ENCODE data around the gene NUMA1. TPM values are rescaled to one million over a fixed set of nuclear protein-coding genes. Genes with fewer than 3 reads are reported as not detected.

NUMA1 gene
- total RNA-seq, 1 experiment from 2014 or later, result 267 TPM

DNA sequence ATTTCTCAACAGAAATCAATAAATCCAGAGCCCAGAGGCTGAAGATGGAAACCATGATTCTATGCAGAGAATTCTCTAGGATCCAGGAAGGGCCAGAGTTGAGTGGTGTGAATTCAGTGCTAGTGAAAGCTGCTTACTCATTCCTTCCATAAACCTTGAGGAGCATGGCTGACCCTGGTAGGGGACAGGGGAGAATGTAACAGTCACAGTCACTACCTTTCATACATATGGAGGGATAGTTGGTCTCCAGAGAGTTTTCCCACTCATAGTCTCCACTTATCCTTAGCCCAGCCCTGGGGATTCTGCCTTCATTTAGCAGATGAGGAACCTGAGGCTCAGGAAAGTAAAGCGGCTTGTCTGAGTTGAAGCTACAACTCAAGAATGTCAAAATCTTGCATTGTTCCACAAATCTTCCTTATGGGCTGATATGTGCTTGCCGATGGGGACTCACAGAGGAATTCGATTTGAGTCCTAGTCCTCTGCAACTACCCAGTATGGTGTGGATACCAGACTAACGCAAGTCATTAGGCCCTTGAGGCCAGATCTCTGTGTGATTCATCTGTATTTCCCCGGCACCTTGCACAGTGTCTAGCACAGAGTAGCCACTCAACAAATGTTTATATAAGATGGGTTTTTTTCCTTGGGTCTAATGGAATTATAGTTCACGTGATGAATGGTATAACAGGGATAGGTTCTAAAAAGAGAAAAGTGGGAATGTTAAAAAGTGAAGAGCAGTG is 35.8 kb upstream of the NUMA1 start:
- peaks cover 10% of the 10 kb centered on the region; the same call in 1 of the 2 replicates for H3F3A ChIP-seq (ENCODE audit: insufficient read depth, low read depth)
- no peak for DNase-seq
- no peaks in the 10 kb centered on the region for H3K9me3 ChIP-seq (ENCODE audit: insufficient read depth, low read depth)
- no peak overlapping the region for H3K4me2 ChIP-seq
- no TSS peak for BruUV-seq (replicated peaks)
- TF ChIP-seq, protein P1, sequence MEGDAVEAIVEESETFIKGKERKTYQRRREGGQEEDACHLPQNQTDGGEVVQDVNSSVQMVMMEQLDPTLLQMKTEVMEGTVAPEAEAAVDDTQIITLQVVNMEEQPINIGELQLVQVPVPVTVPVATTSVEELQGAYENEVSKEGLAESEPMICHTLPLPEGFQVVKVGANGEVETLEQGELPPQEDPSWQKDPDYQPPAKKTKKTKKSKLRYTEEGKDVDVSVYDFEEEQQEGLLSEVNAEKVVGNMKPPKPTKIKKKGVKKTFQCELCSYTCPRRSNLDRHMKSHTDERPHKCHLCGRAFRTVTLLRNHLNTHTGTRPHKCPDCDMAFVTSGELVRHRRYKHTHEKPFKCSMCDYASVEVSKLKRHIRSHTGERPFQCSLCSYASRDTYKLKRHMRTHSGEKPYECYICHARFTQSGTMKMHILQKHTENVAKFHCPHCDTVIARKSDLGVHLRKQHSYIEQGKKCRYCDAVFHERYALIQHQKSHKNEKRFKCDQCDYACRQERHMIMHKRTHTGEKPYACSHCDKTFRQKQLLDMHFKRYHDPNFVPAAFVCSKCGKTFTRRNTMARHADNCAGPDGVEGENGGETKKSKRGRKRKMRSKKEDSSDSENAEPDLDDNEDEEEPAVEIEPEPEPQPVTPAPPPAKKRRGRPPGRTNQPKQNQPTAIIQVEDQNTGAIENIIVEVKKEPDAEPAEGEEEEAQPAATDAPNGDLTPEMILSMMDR (conservative IDR thresholded peaks at IDR 0.05), result no peak
- TF ChIP-seq EZH2 (IDR thresholded peaks at IDR 0.05; ENCODE audit: low read depth), result no peak
- 0 out of 2 replicates have a peak, but pooled peaks cover 1% of the 10 kb centered on the region for H3K79me2 ChIP-seq (ENCODE audit: low read depth)
- H3K27me3 ChIP-seq (ENCODE audit: insufficient read depth, low read depth), result no peaks in the 10 kb centered on the region
- ChIA-PET CTCF (interaction anchor here (0.6 kb wide), 1 partner anchor 326 kb away, joined by 6 read pairs; no protein-coding TSS in a partner anchor), POLR2A (ENCODE audit: unreplicated experiment) (interaction anchor here (0.7 kb wide), 1 partner anchor 82 kb away, joined by 6 read pairs; no protein-coding TSS in a partner anchor)
- intact Hi-C loops (cut with micrococcal nuclease; ENCODE audit: unreplicated experiment), result no loop called here
- no peaks in the 10 kb centered on the region for H4K20me1 ChIP-seq (ENCODE audit: insufficient read depth)
- H3K4me3 ChIP-seq, result no peak overlapping the region
- peaks cover 12% of the 10 kb centered on the region for H3K4me1 ChIP-seq (replicated peaks; ENCODE audit: insufficient read depth)
- H3K9me2 ChIP-seq (ENCODE audit: insufficient read depth), result 0 out of 2 replicates have a peak, but pooled peaks cover 3% of the 10 kb centered on the region
- no peak overlapping the region for H3K27ac ChIP-seq
- H3K36me3 ChIP-seq (ENCODE audit: low read depth), result no peaks in the 10 kb centered on the region
- H2AFZ ChIP-seq, result no peak overlapping the region

DNA sequence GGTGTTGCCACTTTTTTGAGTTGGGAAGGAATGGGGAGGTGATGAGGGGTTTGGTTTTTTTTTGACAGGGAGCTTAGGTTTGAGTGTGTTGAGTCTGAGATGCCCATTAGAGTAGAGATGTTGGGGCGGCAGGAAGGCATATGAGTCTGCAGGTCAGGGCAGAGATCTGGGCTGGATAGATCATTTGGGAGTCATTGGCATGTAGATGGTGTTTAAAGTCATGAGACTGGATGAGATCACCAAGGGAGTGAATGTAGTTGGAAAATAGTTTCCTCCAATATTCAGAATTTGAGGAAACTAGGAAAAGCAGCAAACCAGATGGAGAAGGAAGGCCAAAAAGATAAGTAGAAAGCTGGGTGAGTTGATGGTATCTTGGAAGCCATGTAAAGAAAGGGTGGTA is 34.2 kb upstream of the NUMA1 start:
- intact Hi-C loops (cut with micrococcal nuclease; ENCODE audit: unreplicated experiment), result no loop called here
- CTCF ChIA-PET, result no interaction called here

DNA sequence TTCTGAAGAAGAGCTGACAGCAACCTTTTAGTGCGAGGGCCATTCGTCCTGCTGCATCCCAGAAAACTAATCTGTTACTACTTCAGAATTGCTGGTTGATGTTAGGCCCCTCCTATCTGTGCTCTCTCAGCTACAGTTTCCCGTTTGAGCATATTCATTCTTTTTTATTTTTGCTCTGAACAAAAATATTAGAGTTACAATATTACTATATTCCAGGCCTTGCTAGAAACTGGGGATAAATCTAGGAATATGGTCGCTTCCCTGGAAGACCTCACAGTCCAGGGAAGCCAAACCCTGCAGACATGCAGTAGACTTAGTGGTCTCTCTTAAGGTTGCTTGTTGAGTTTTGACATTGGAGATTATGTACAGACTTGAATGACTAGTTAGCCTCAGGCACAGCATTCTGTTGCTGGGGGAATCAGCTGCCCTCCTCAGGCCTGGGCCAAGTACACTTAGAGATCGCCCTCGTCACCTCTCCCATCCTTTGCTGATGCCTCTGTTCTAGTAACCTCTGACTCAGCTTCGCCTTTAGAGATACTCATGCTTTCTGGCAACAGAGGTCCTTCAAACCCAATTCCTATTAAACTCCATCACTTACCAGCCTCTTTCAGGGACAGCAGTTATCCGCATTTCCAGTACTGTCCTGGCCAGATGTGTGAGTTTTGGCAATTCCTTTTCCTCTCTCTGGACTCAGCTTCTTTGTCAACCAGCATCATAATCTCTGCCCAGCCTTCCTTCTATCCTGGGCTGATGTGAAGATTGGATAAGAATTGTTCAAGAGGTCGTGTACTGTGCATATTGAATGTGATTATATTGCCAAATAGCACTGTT is 32.9 kb upstream of the NUMA1 start:
- no peak for TF ChIP-seq EZH2 (IDR thresholded peaks at IDR 0.05; ENCODE audit: low read depth)
- TF ChIP-seq, protein P1 (conservative IDR thresholded peaks at IDR 0.05), result no peak
- POLR2A ChIA-PET (ENCODE audit: unreplicated experiment), result interaction anchor here (0.5 to 1.2 kb wide), 3 partner anchors 78 to 529 kb away, joined by 3 to 6 read pairs (median 4); no protein-coding TSS in a partner anchor
- Histone ChIP-seq H3K79me2 (ENCODE audit: low read depth) (0 out of 2 replicates have a peak, but pooled peaks cover 4% of the 10 kb centered on the region), H2AFZ (peak overlapping the region; percentile 87), H3K4me3 (peak overlapping the region; percentile 56), H3K36me3 (ENCODE audit: low read depth) (no peaks in the 10 kb centered on the region), H3K9me2 (ENCODE audit: insufficient read depth) (no peaks in the 10 kb centered on the region), H3K27ac (peak overlapping the region; percentile 70), H3F3A (ENCODE audit: insufficient read depth, low read depth) (peaks cover 10% of the 10 kb centered on the region; the same call in 1 of the 2 replicates), H3K9me3 (ENCODE audit: insufficient read depth, low read depth) (no peaks in the 10 kb centered on the region), H4K20me1 (ENCODE audit: insufficient read depth) (no peaks in the 10 kb centered on the region), H3K4me2 (peak overlapping the region; percentile 88), H3K27me3 (ENCODE audit: insufficient read depth, low read depth) (no peaks in the 10 kb centered on the region), H3K4me1 (replicated peaks; ENCODE audit: insufficient read depth) (peaks cover 14% of the 10 kb centered on the region)
- intact Hi-C loops (cut with micrococcal nuclease; ENCODE audit: unreplicated experiment), result loop anchor here (1.0 kb wide), 5 partner anchors 10 to 301 kb away; partner anchors contain the start of genes LAMTOR1, LRRC51 and NUMA1
- BruUV-seq (replicated peaks), result TSS peak; percentile 99
- CTCF ChIA-PET, result no interaction called here
- DNase-seq, result no peak

More for the DNA sequence above, 34.2 kb upstream of the NUMA1 start:
- Histone ChIP-seq H3K27ac (no peak overlapping the region), H3K4me1 (replicated peaks; ENCODE audit: insufficient read depth) (peaks cover 14% of the 10 kb centered on the region), H3F3A (ENCODE audit: insufficient read depth, low read depth) (peaks cover 10% of the 10 kb centered on the region; the same call in 1 of the 2 replicates), H3K79me2 (ENCODE audit: low read depth) (0 out of 2 replicates have a peak, but pooled peaks cover 4% of the 10 kb centered on the region), H3K4me2 (no peak overlapping the region), H3K27me3 (ENCODE audit: insufficient read depth, low read depth) (no peaks in the 10 kb centered on the region), H3K4me3 (no peak overlapping the region), H3K9me3 (ENCODE audit: insufficient read depth, low read depth) (no peaks in the 10 kb centered on the region), H2AFZ (no peak overlapping the region), H3K9me2 (ENCODE audit: insufficient read depth) (no peaks in the 10 kb centered on the region), H3K36me3 (ENCODE audit: low read depth) (no peaks in the 10 kb centered on the region), H4K20me1 (ENCODE audit: insufficient read depth) (no peaks in the 10 kb centered on the region)
- no peak for DNase-seq
- TF ChIP-seq, protein P1 (conservative IDR thresholded peaks at IDR 0.05), result no peak
- no peak for TF ChIP-seq EZH2 (IDR thresholded peaks at IDR 0.05; ENCODE audit: low read depth)
- BruUV-seq (replicated peaks), result no TSS peak
- POLR2A ChIA-PET (ENCODE audit: unreplicated experiment), result no interaction called here

Data from PC-9 (cell line).